ENCODE measurements around the gene MAST2. TPM values are rescaled to one million over a fixed set of nuclear protein-coding genes. Genes with fewer than 3 reads are reported as not detected.
"Not testable (repeated sequence)": the region's sequence is repeated elsewhere in the genome, so short reads cannot be mapped to it uniquely, and the experiment has no call there.

MAST2 gene
- total RNA-seq, 1 donor from 2014 or later, result 22.0 TPM

GRCh38 chr1:45840704-45841103 is 37.3 kb downstream of the MAST2 start:
- DNase-seq, result no peak
- Histone ChIP-seq H3K9me3 (no peaks in the 10 kb centered on the region), H3K36me3 (no peaks in the 10 kb centered on the region), H3K27ac (no peak overlapping the region), H3K4me3 (no peak overlapping the region), H3K4me1 (no peaks in the 10 kb centered on the region), H3K27me3 (no peaks in the 10 kb centered on the region)
- intact Hi-C loops (cut with DNase I), result no loop called here
- no peak for TF ChIP-seq CTCF (IDR thresholded peaks at IDR 0.05)
- ATAC-seq, result no peak

- ATAC-seq, result no peak
- Histone ChIP-seq H3K4me3 (no peak overlapping the region), H3K9me3 (no peaks in the 10 kb centered on the region), H3K4me1 (no peaks in the 10 kb centered on the region), H3K27me3 (no peaks in the 10 kb centered on the region), H3K27ac (no peak overlapping the region), H3K36me3 (no peaks in the 10 kb centered on the region)
- no peak for DNase-seq
- TF ChIP-seq CTCF (IDR thresholded peaks at IDR 0.05), result no peak
- intact Hi-C loops (cut with DNase I), result no loop called here
Observed at GRCh38 chr1:45842786-45843185, 39.4 kb downstream of the MAST2 start.

GRCh38 chr1:45843474-45843905 is 40.1 kb downstream of the MAST2 start:
- ATAC-seq (peak; percentile 51), DNase-seq (no peak)
- no peaks in the 10 kb centered on the region for H3K9me3 ChIP-seq
- H3K27ac ChIP-seq, result peak overlapping the region; percentile 12
- no peaks in the 10 kb centered on the region for H3K4me1 ChIP-seq
- intact Hi-C loops (cut with DNase I), result no loop called here
- peak; percentile 35 for TF ChIP-seq CTCF (IDR thresholded peaks at IDR 0.05)
- H3K36me3 ChIP-seq, result no peaks in the 10 kb centered on the region
- no peak overlapping the region for H3K4me3 ChIP-seq
- H3K27me3 ChIP-seq, result no peaks in the 10 kb centered on the region

GRCh38 chr1:45844000-45844399 is 40.6 kb downstream of the MAST2 start:
- intact Hi-C loops (cut with DNase I); H3K27me3 ChIP-seq; H3K4me3 ChIP-seq; DNase-seq; H3K4me1 ChIP-seq; H3K9me3 ChIP-seq; H3K36me3 ChIP-seq: not testable (repeated sequence)
- H3K27ac ChIP-seq, result peak overlapping the region; percentile 12
- ATAC-seq, result peak; percentile 52

- no peaks in the 10 kb centered on the region for H3K4me1 ChIP-seq
- H3K4me3 ChIP-seq, result no peak overlapping the region
- no peak for ATAC-seq
- no peak for TF ChIP-seq CTCF (IDR thresholded peaks at IDR 0.05)
- intact Hi-C loops (cut with DNase I), result no loop called here
- no peak overlapping the region for H3K27ac ChIP-seq
- no peaks in the 10 kb centered on the region for H3K27me3 ChIP-seq
- no peak for DNase-seq
- H3K36me3 ChIP-seq, result no peaks in the 10 kb centered on the region
- peaks cover 3% of the 10 kb centered on the region for H3K9me3 ChIP-seq
Observed at GRCh38 chr1:45846931-45847330, 43.5 kb downstream of the MAST2 start.

GRCh38 chr1:45848097-45848496 is 44.7 kb downstream of the MAST2 start:
- DNase-seq (no peak), ATAC-seq (no peak)
- no peak overlapping the region for H3K4me3 ChIP-seq
- no peaks in the 10 kb centered on the region for H3K36me3 ChIP-seq
- H3K9me3 ChIP-seq, result peaks cover 3% of the 10 kb centered on the region
- no peaks in the 10 kb centered on the region for H3K4me1 ChIP-seq
- H3K27ac ChIP-seq, result no peak overlapping the region
- H3K27me3 ChIP-seq, result no peaks in the 10 kb centered on the region
- TF ChIP-seq CTCF (IDR thresholded peaks at IDR 0.05), result no peak
- intact Hi-C loops (cut with DNase I), result no loop called here
